ENCODE data around the gene PLA2G3. TPM values are rescaled to one million over a fixed set of nuclear protein-coding genes. Genes with fewer than 3 reads are reported as not detected.
"Not testable (repeated sequence)": the region's sequence is repeated elsewhere in the genome, so short reads cannot be mapped to it uniquely, and the experiment has no call there.

Gene PLA2G3
- total and polyA plus RNA-seq, 2 experiments from 2014 or later = not detected

- in situ Hi-C loops (cut with MboI) = no loop called here
- no peak overlapping the region for H3K4me2 ChIP-seq (ENCODE audit: unreplicated experiment)
- H3F3A ChIP-seq (ENCODE audit: insufficient read depth) = no peaks in the 10 kb centered on the region
- no peaks in the 10 kb centered on the region for H3K9me3 ChIP-seq (ENCODE audit: low read depth)
- H2AFZ ChIP-seq = no peak overlapping the region
- no peak overlapping the region for H3K4me3 ChIP-seq
- WGBS, 2 experiments (ENCODE audit: low coverage in 1 of 2, low lambda C conversion rate in 2 of 2, missing lambda C conversion rate in 2 of 2) = 100% methylated on average over 1 of the region's 1 CpG
- TF ChIP-seq EZH2phosphoT487 (IDR thresholded peaks at IDR 0.05; ENCODE audit: insufficient read depth, low read depth) (no peak), EZH2 (IDR thresholded peaks at IDR 0.05; ENCODE audit: insufficient read depth, poor library complexity, severe bottlenecking) (no peak)
- no peaks in the 10 kb centered on the region for H3K9me2 ChIP-seq (ENCODE audit: insufficient read depth)
- H3K9ac ChIP-seq = no peak overlapping the region
- peaks cover 16% of the 10 kb centered on the region for H3K27me3 ChIP-seq (replicated peaks; ENCODE audit: insufficient read depth)
- no peak overlapping the region for H3K27ac ChIP-seq
- DNase-seq = no peak
- no peaks in the 10 kb centered on the region for H3K36me3 ChIP-seq (ENCODE audit: low read depth)
- H4K20me1 ChIP-seq (ENCODE audit: insufficient read depth) = no peaks in the 10 kb centered on the region
- no peaks in the 10 kb centered on the region for H3K4me1 ChIP-seq (ENCODE audit: insufficient read depth)
- H3K79me2 ChIP-seq (ENCODE audit: insufficient read depth) = no peaks in the 10 kb centered on the region
Observed at GRCh38 chr22:31120642-31121041, 19.7 kb downstream of the PLA2G3 start.

- Histone ChIP-seq H3K4me3 (no peak overlapping the region), H3K36me3 (ENCODE audit: low read depth) (no peaks in the 10 kb centered on the region), H3K9ac (no peak overlapping the region), H3K27me3 (replicated peaks; ENCODE audit: insufficient read depth) (peaks cover 16% of the 10 kb centered on the region), H4K20me1 (ENCODE audit: insufficient read depth) (no peaks in the 10 kb centered on the region), H3K4me2 (ENCODE audit: unreplicated experiment) (no peak overlapping the region), H3K9me3 (ENCODE audit: low read depth) (no peaks in the 10 kb centered on the region), H3K27ac (no peak overlapping the region), H3F3A (ENCODE audit: insufficient read depth) (no peaks in the 10 kb centered on the region), H3K9me2 (ENCODE audit: insufficient read depth) (no peaks in the 10 kb centered on the region), H3K79me2 (ENCODE audit: insufficient read depth) (no peaks in the 10 kb centered on the region), H3K4me1 (ENCODE audit: insufficient read depth) (no peaks in the 10 kb centered on the region), H2AFZ (no peak overlapping the region)
- TF ChIP-seq EZH2phosphoT487 (IDR thresholded peaks at IDR 0.05; ENCODE audit: insufficient read depth, low read depth) (no peak), EZH2 (IDR thresholded peaks at IDR 0.05; ENCODE audit: insufficient read depth, poor library complexity, severe bottlenecking) (no peak)
- DNase-seq = no peak
- in situ Hi-C loops (cut with MboI) = no loop called here
- WGBS, 2 experiments (ENCODE audit: low coverage in 1 of 2, low lambda C conversion rate in 2 of 2, missing lambda C conversion rate in 2 of 2) = 68 to 80% methylated on average over 5 of the region's 5 CpGs
Observed at GRCh38 chr22:31120230-31120629, 20.1 kb downstream of the PLA2G3 start.

GRCh38 chr22:31119026-31119717 is 21.1 kb downstream of the PLA2G3 start:
- Histone ChIP-seq H3K4me3 (no peak overlapping the region), H3K9me2 (ENCODE audit: insufficient read depth) (no peaks in the 10 kb centered on the region), H3K27ac (no peak overlapping the region), H3K9me3 (ENCODE audit: low read depth) (no peaks in the 10 kb centered on the region), H3K27me3 (replicated peaks; ENCODE audit: insufficient read depth) (peaks cover 11% of the 10 kb centered on the region; the same call in 1 of the 2 replicates), H3K36me3 (ENCODE audit: low read depth) (no peaks in the 10 kb centered on the region), H3K4me1 (ENCODE audit: insufficient read depth) (no peaks in the 10 kb centered on the region), H3K4me2 (ENCODE audit: unreplicated experiment) (no peak overlapping the region), H3F3A (ENCODE audit: insufficient read depth) (no peaks in the 10 kb centered on the region), H3K9ac (no peak overlapping the region), H3K79me2 (ENCODE audit: insufficient read depth) (no peaks in the 10 kb centered on the region), H4K20me1 (ENCODE audit: insufficient read depth) (no peaks in the 10 kb centered on the region), H2AFZ (no peak overlapping the region)
- in situ Hi-C loops (cut with MboI) = no loop called here
- 72 to 75% methylated on average over 7 of the region's 7 CpGs for WGBS, 2 experiments (ENCODE audit: low coverage in 1 of 2, low lambda C conversion rate in 2 of 2, missing lambda C conversion rate in 2 of 2)
- no peak for TF ChIP-seq EZH2 (IDR thresholded peaks at IDR 0.05; ENCODE audit: insufficient read depth, poor library complexity, severe bottlenecking)
- no peak for TF ChIP-seq EZH2phosphoT487 (IDR thresholded peaks at IDR 0.05; ENCODE audit: insufficient read depth, low read depth)
- no peak for DNase-seq

GRCh38 chr22:31118046-31118820 is 22.1 kb downstream of the PLA2G3 start:
- Histone ChIP-seq H3K9me2 (ENCODE audit: insufficient read depth) (no peaks in the 10 kb centered on the region), H4K20me1 (ENCODE audit: insufficient read depth) (no peaks in the 10 kb centered on the region), H3K4me2 (ENCODE audit: unreplicated experiment) (no peak overlapping the region), H3K4me3 (no peak overlapping the region), H3K36me3 (ENCODE audit: low read depth) (no peaks in the 10 kb centered on the region), H3K9ac (no peak overlapping the region), H3K4me1 (ENCODE audit: insufficient read depth) (no peaks in the 10 kb centered on the region), H3K79me2 (ENCODE audit: insufficient read depth) (no peaks in the 10 kb centered on the region), H3K27me3 (replicated peaks; ENCODE audit: insufficient read depth) (peaks cover 2% of the 10 kb centered on the region; the same call in 1 of the 2 replicates), H3K27ac (no peak overlapping the region), H3K9me3 (ENCODE audit: low read depth) (no peaks in the 10 kb centered on the region), H3F3A (ENCODE audit: insufficient read depth) (no peaks in the 10 kb centered on the region), H2AFZ (no peak overlapping the region)
- TF ChIP-seq EZH2 (IDR thresholded peaks at IDR 0.05; ENCODE audit: insufficient read depth, poor library complexity, severe bottlenecking) (no peak), EZH2phosphoT487 (IDR thresholded peaks at IDR 0.05; ENCODE audit: insufficient read depth, low read depth) (no peak)
- no peak for DNase-seq
- in situ Hi-C loops (cut with MboI) = no loop called here
- 78 to 93% methylated on average over 3 of the region's 3 CpGs for WGBS, 2 experiments (ENCODE audit: low coverage in 1 of 2, low lambda C conversion rate in 2 of 2, missing lambda C conversion rate in 2 of 2)

GRCh38 chr22:31112547-31113091 is 27.7 kb downstream of the PLA2G3 start:
- H3K9ac ChIP-seq; H3K9me2 ChIP-seq (ENCODE audit: insufficient read depth); in situ Hi-C loops (cut with MboI); H3K36me3 ChIP-seq (ENCODE audit: low read depth); H4K20me1 ChIP-seq (ENCODE audit: insufficient read depth); H3K4me2 ChIP-seq (ENCODE audit: unreplicated experiment); H3K9me3 ChIP-seq (ENCODE audit: low read depth); H3K27ac ChIP-seq; H3K4me3 ChIP-seq; H3K4me1 ChIP-seq (ENCODE audit: insufficient read depth); H3K79me2 ChIP-seq (ENCODE audit: insufficient read depth); H2AFZ ChIP-seq; DNase-seq; H3K27me3 ChIP-seq (replicated peaks; ENCODE audit: insufficient read depth); H3F3A ChIP-seq (ENCODE audit: insufficient read depth): not testable (repeated sequence)
- 78 to 82% methylated on average over 7 of the region's 7 CpGs for whole genome bisulfite sequencing, 2 experiments (ENCODE audit: low coverage in 1 of 2, low lambda C conversion rate in 2 of 2, missing lambda C conversion rate in 2 of 2)
